Panc1 (cell line): ENCODE measurements around the gene TRAF5. TPM values are rescaled to one million over a fixed set of nuclear protein-coding genes. Genes with fewer than 3 reads are reported as not detected.
"Not testable (repeated sequence)": the region's sequence is repeated elsewhere in the genome, so short reads cannot be mapped to it uniquely, and the experiment has no call there.

ENCODE experiments used
- ATAC-seq: fragments of 200-7000 bp; cut with Tn5 transposase; 2 replicates; pipeline ENCODE4 v1.9.1; 2020; ENCODE audit warnings: mild to moderate bottlenecking, moderate library complexity
- BruUV-seq: library from RNA; stranded (reverse); fragments of 400-500 nt; replicated peaks from 2 replicates; lab custom pipeline; 2021; lab: Mats Ljungman, UMichigan
- CTCF ChIA-PET: fragments of 300-600 bp; sonication (Branson Sonifier 250); formaldehyde crosslinking; loops from one replicate; lab custom pipeline; 2022; ENCODE audit warnings: antibody characterized with exemption; lab: Charles Lee
- POLR2A ChIA-PET: fragments of 300-600 bp; sonication (Branson Sonifier 250); formaldehyde crosslinking; loops from one replicate; lab custom pipeline; 2022; ENCODE audit warnings: antibody characterized with exemption; lab: Charles Lee
- DNase-seq: peaks from one replicate; pipeline ENCODE4 v3.0.0-alpha.2; 2010; ENCODE audit warnings: low read depth, low spot score
- H3K27ac ChIP-seq: 2 replicates; pipeline ENCODE4 v1.5.1; 2011; ENCODE audit warnings: mild to moderate bottlenecking, low read length, inconsistent platforms
- H3K27me3 ChIP-seq: fragments of 200-500 bp; sonication (Bioruptor generic); 2 replicates; pipeline ENCODE4 v1.6.0; 2014; ENCODE audit warnings: low read length, inconsistent platforms; ENCODE audit not compliant: control insufficient read depth, insufficient read depth
- H3K36me3 ChIP-seq: fragments of 200-500 bp; sonication (Bioruptor generic); 2 replicates; pipeline ENCODE4 v1.5.1; 2014; ENCODE audit warnings: inconsistent platforms, mild to moderate bottlenecking, low read length, moderate library complexity; ENCODE audit not compliant: control insufficient read depth, insufficient read depth
- H3K4me1 ChIP-seq: 2 replicates; pipeline ENCODE4 v1.5.1; 2011; ENCODE audit warnings: inconsistent platforms, mild to moderate bottlenecking, low read length, moderate library complexity; ENCODE audit not compliant: control insufficient read depth, insufficient read depth
- H3K4me3 ChIP-seq, 2 experiments: 2 replicates each; pipeline ENCODE4 v1.5.1; 2011 to 2012; ENCODE audit warnings: low read depth in 2 of 2, low read length in 2 of 2, mild to moderate bottlenecking in 2 of 2, inconsistent platforms in 1 of 2, moderate library complexity in 1 of 2
- H3K9me3 ChIP-seq: fragments of 200-500 bp; sonication (Bioruptor generic); 2 replicates; pipeline ENCODE4 v1.5.1; 2014; ENCODE audit warnings: low read depth, mild to moderate bottlenecking, inconsistent platforms, low read length, moderate library complexity; ENCODE audit not compliant: control insufficient read depth, insufficient read depth
- CTCF ChIP-seq: fragments of 450-650 bp; IDR thresholded peaks from 2 replicates; pipeline ENCODE4 v1.5.1; 2017; ENCODE audit warnings: mild to moderate bottlenecking
- POLR2AphosphoS5 ChIP-seq: IDR thresholded peaks from 2 replicates; pipeline ENCODE4 v1.6.1; 2012; ENCODE audit warnings: mild to moderate bottlenecking, low read depth, low read length, moderate library complexity
- REST ChIP-seq, 2 experiments: IDR thresholded peaks; 2 replicates each; pipeline ENCODE4 v1.6.1; 2011 to 2012; ENCODE audit warnings: low read depth in 2 of 2, control low read depth in 1 of 2, low read length in 1 of 2, mild to moderate bottlenecking in 1 of 2, moderate library complexity in 1 of 2; ENCODE audit not compliant: insufficient read depth in 1 of 2
- SIN3A ChIP-seq: IDR thresholded peaks from 2 replicates; pipeline ENCODE4 v1.6.1; 2012; ENCODE audit warnings: low read depth, mild to moderate bottlenecking, low read length, moderate library complexity, borderline replicate concordance; ENCODE audit not compliant: insufficient read depth
- TCF7L2 ChIP-seq: IDR thresholded peaks from 2 replicates; pipeline ENCODE4 v1.6.1; 2011; ENCODE audit warnings: mild to moderate bottlenecking, low read depth, low read length, inconsistent platforms
- in situ Hi-C: cut with HindIII; loops from 2 replicates; pipeline ENCODE4 v1.10.0; 2016; ENCODE audit warnings: low sequenced_read_pairs, low pct_unique_long_range_greater_than_20kb
- intact Hi-C: fragments of 100-400 bp; cut with micrococcal nuclease; formaldehyde crosslinking; loops from one replicate; pipeline ENCODE4 v1.10.0; 2022; ENCODE audit not compliant: unreplicated experiment
- total RNA-seq: library from RNA; stranded (reverse); gene quantifications from one replicate; pipeline ENCODE4 v1.2.1, GENCODE V29; 2021; ENCODE audit not compliant: unreplicated experiment

TRAF5 gene
- total RNA-seq, 1 experiment from 2014 or later: 10.5 TPM

DNA sequence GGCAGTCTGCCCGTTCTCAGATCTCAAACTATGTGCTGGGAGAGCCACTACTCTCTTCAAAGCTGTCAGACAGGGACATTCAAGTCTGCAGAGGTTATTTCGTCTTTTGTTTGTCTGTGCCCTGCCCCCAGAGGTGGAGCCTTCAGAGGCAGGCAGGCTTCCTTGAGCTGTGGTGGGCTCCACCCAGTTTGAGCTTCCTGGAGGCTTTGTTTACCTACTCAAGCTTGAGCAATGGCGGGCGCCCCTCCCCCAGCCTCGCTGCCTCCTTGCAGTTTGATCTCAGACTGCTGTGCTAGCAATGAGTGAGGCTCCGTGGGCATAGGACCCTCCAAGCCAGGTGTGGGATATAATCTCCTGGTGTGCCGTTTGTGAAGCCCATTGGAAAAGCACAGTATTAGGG, 81.1 kb downstream of the TRAF5 start:
- BruUV-seq, H3K36me3 ChIP-seq, H3K27me3 ChIP-seq, H3K4me1 ChIP-seq, H3K9me3 ChIP-seq, DNase-seq, H3K4me3 ChIP-seq, POLR2A ChIA-PET, intact Hi-C loops, ATAC-seq, H3K27ac ChIP-seq, in situ Hi-C loops, CTCF ChIA-PET: not testable (repeated sequence)

DNA sequence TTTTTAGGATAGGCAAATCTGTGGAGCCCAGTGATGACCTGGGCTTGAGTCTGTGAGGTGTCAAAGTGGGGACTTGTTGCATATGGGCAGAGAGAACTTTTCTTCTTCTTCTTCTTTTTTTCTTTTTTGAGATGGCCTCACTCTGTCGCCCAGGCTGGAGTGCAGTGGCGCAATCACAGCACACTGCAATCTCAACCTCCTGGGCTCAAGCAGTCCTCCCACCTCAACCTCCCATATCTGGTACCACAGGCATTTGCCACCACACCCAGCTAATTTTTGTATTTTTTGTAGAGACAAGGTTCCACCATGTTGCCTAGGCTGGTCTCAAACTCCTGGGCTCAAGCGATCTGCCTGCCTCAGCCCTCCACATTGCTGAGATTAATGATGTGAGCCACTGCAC, 85.0 kb downstream of the TRAF5 start:
- ATAC-seq (no peak), DNase-seq (no peak)
- no peak overlapping the region for H3K4me3 ChIP-seq
- no peaks in the 10 kb centered on the region for H3K4me1 ChIP-seq
- in situ Hi-C loops (no loop called here), intact Hi-C loops (no loop called here)
- H3K27me3 ChIP-seq: no peaks in the 10 kb centered on the region
- no peaks in the 10 kb centered on the region for H3K9me3 ChIP-seq
- TF ChIP-seq SIN3A (no peak), TCF7L2 (no peak), POLR2AphosphoS5 (no peak), REST (IDR thresholded peaks at IDR 0.05; ENCODE audit: insufficient read depth in 1 of 2, low read depth in 2 of 2, low read length in 1 of 2) (no peak), CTCF (no peak)
- POLR2A ChIA-PET: no interaction called here
- no peaks in the 10 kb centered on the region for H3K36me3 ChIP-seq
- no TSS peak for BruUV-seq
- CTCF ChIA-PET: no interaction called here
- H3K27ac ChIP-seq: no peak overlapping the region

- BruUV-seq: TSS peak; percentile 69
- H3K4me1 ChIP-seq: peaks cover 7% of the 10 kb centered on the region
- no peak for DNase-seq
- ChIA-PET POLR2A (no interaction called here), CTCF (no interaction called here)
- no peaks in the 10 kb centered on the region for H3K36me3 ChIP-seq
- no peak for TF ChIP-seq TCF7L2
- TF ChIP-seq REST (IDR thresholded peaks at IDR 0.05; ENCODE audit: insufficient read depth in 1 of 2, low read depth in 2 of 2, low read length in 1 of 2): no peak
- TF ChIP-seq CTCF: no peak
- no peak for TF ChIP-seq POLR2AphosphoS5
- TF ChIP-seq SIN3A: no peak
- no peaks in the 10 kb centered on the region for H3K9me3 ChIP-seq
- no peaks in the 10 kb centered on the region for H3K27me3 ChIP-seq
- H3K4me3 ChIP-seq: peak overlapping the region; percentile 37 to 39
- ATAC-seq: no peak
- in situ Hi-C loops (no loop called here), intact Hi-C loops (no loop called here)
- peak overlapping the region; percentile 78 for H3K27ac ChIP-seq
Measured at GRCh38 chr1:211415700-211416099, 89.1 kb downstream of the TRAF5 start.
